Spleen (tissue), 11 donors: ENCODE data around the gene YWHAG. TPM values are rescaled to one million over a fixed set of nuclear protein-coding genes. Genes with fewer than 3 reads are reported as not detected.

Experiments
- DNase-seq: peaks from one replicate; pipeline ENCODE4 v3.0.0-alpha.2; 2020
- H3K27ac ChIP-seq, 8 donors: fragments of 200-600 bp; sonication (generic) in 7 of 8; 1 replicate in 4 of 8; 2 replicates in 4 of 8; pipeline versions ENCODE4 v1.5.0 to v1.8.0; 2016 to 2021; ENCODE audit warnings: inconsistent platforms in 4 of 8, mild to moderate bottlenecking in 4 of 8, moderate library complexity in 1 of 8
- H3K27me3 ChIP-seq, 7 donors: fragments of 200-600 bp; sonication (generic) in 6 of 7; replicated peaks in 1 of 7; 1 replicate in 4 of 7; 2 replicates in 3 of 7; pipeline versions ENCODE4 v1.5.0 to v1.8.0; 2016 to 2021; ENCODE audit warnings: inconsistent platforms in 3 of 7, mild to moderate bottlenecking in 1 of 7
- H3K36me3 ChIP-seq, 6 donors: fragments of 200-600 bp; sonication (generic) in 5 of 6; 1 replicate in 4 of 6; 2 replicates in 2 of 6; pipeline versions ENCODE4 v1.5.0 to v1.8.0; 2016 to 2021; ENCODE audit warnings: inconsistent platforms in 2 of 6
- H3K4me1 ChIP-seq, 6 donors: fragments of 200-600 bp; sonication (generic) in 5 of 6; 1 replicate in 3 of 6; 2 replicates in 3 of 6; pipeline versions ENCODE4 v1.5.0 to v1.8.0; 2016 to 2021; ENCODE audit warnings: inconsistent platforms in 3 of 6
- H3K4me3 ChIP-seq, 8 donors: fragments of 200-600 bp; sonication (generic) in 7 of 8; 1 replicate in 4 of 8; 2 replicates in 4 of 8; pipeline versions ENCODE4 v1.5.0 to v1.8.0; 2016 to 2021; ENCODE audit warnings: inconsistent platforms in 4 of 8, mild to moderate bottlenecking in 4 of 8, moderate library complexity in 2 of 8
- H3K9me3 ChIP-seq, 8 donors: fragments of 200-600 bp; sonication (generic) in 7 of 8; 1 replicate in 4 of 8; 2 replicates in 4 of 8; pipeline versions ENCODE4 v1.5.0 to v1.8.0; 2016 to 2021; ENCODE audit warnings: inconsistent platforms in 4 of 8
- CTCF ChIP-seq, 11 experiments: fragments of 200-600 bp in 7 of 11; fragments of 450-650 bp in 4 of 11; sonication (generic) in 4 of 11; IDR thresholded peaks in 8 of 11; conservative IDR thresholded peaks in 3 of 11; 1 replicate in 7 of 11; 2 replicates in 4 of 11; pipeline versions ENCODE4 v1.4.0 to v1.8.0; 2016 to 2021; ENCODE audit warnings: antibody characterized with exemption in 11 of 11, inconsistent platforms in 4 of 11, mild to moderate bottlenecking in 1 of 11
- POLR2A ChIP-seq, 3 donors: fragments of 450-650 bp; IDR thresholded peaks; one replicate each; pipeline ENCODE4 v1.5.1; 2017; ENCODE audit warnings: antibody characterized with exemption in 3 of 3, mild to moderate bottlenecking in 1 of 3
- POLR2AphosphoS5 ChIP-seq, 3 donors: sonication (generic); formaldehyde crosslinking; IDR thresholded peaks; one replicate each; pipeline ENCODE4 v1.5.1; 2017; ENCODE audit warnings: antibody characterized with exemption in 3 of 3
- WGBS, 5 donors: extraction: QIAGEN DNeasy Blood & Tissue Kit in 3 of 5; methylation state at CpG; one replicate each; pipeline versions ENCODE4 v1.1.5 to v1.1.7; 2013 to 2018; 5-methylcytosine and 5-hydroxymethylcytosine counted together
- intact Hi-C: fragments of 100-400 bp; cut with DNase I; formaldehyde crosslinking; loops from one replicate; pipeline ENCODE4 v1.15.0; 2023; ENCODE audit warnings: low total_unique reads
- polyA plus RNA-seq, 3 donors: library from polyadenylated mRNA; stranded (reverse); fragments of 200-250 nt; gene quantifications; one replicate each; pipeline ENCODE4 v1.2.1, GENCODE V29; 2013
- total RNA-seq, 7 donors: library from RNA; depleted of rRNA in 3 of 7; stranded (reverse); fragments of >200 nt in 3 of 7; fragmentation: NEBNext Ultra II Directional in 4 of 7; extraction: Animal tissue kit (Norgen Biotek cat#: 25700) in 4 of 7; gene quantifications; one replicate each; pipeline versions ENCODE4 v1.1.0 to v1.2.1, GENCODE V29; 2016 to 2021
- donor health status: healthy with polysubstance abuse.
- donor health status: DM: no; HTN: no; CAD: no; lungs with moderate emphysema.
- donor health status: DM: no; HTN: no; CAD: no.
- donor health status: Bipolar disorder and iron deficiency.
- donor health status: healthy.
- donor health status: DM: no; HTN: no; CAD: no.
- donor health status: DM: yes; HTN: yes; CAD: no.

Gene YWHAG
- total and polyA plus RNA-seq, 10 donors: 19.7 to 108 (median 70.4) TPM

DNA sequence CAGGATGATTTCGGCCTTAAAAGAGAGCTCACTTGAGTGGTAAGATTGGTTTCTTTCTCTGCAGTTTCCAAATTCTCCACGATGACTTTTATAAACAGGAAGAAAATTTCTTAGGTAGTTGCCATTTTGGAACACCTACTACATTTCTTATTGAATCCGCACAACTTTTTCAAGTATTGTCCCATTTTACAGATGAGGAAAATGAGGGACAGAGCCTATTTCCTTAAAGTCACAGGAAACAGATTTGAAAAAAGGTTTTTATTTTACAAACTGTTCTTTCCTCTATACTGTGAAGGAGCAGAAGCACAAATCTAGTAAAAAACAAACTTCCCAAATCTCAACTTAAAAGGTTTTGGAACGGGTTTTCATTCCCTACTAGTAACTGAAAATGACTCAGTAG is 2.7 kb downstream of the YWHAG start:
- intact Hi-C loops: loop anchor here (5.0 kb wide), 1 partner anchor 39 kb away; no protein-coding TSS in a partner anchor
- Histone ChIP-seq H3K9me3 (no peaks in the 10 kb centered on the region), H3K36me3 (peaks cover 0 to 44% (median 0%) of the 10 kb centered on the region in 6 donors), H3K4me1 (peaks cover 27 to 82% (median 70%) of the 10 kb centered on the region in 6 donors), H3K27me3 (no peaks in the 10 kb centered on the region), H3K4me3 (no peak overlapping the region), H3K27ac (peak overlapping the region in 1 of 8 donors; percentile 11)
- WGBS, 5 donors: 81 to 91% (median 84%) methylated on average over 4 of the region's 4 CpGs
- no peak for DNase-seq
- TF ChIP-seq POLR2A (IDR thresholded peaks at IDR 0.05): no peak

DNA sequence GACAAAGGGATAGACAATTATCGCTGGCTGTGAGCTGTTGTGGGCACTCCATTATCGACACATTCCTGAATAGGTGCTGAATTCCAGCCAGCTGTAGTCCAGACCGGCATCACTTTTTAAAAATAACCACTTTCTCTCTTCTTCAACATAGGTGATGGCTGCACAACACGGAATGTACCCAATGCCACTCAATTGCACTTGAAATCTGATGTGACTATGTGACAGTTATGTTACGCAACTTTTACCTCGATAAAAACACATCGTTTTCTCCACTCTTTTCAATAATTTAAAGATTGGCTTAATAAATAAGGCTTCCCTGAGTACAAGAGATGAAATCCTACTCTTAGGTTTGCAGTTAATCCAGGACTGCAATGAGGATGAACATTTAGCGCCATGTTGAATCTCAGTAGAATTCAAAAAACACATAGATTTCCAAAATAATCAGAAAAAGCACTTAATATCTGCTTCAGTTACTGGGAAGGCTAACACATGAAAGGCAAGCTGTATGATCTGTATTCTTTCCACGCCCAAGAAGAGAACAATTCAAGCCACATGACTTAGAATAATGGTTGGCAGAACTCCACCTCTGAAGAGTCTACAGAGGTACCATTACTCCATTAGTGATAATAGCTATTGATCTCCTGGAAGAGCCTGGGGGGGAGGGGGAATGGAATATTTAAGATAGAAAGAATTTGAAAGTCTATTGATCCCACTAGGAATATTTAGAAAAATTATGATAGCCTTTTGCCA is 3.6 kb downstream of the YWHAG start:
- Histone ChIP-seq H3K4me3 (no peak overlapping the region), H3K27ac (peak overlapping the region in 2 of 8 donors; percentile 9 to 11), H3K27me3 (no peaks in the 10 kb centered on the region), H3K9me3 (no peaks in the 10 kb centered on the region), H3K4me1 (peaks cover 27 to 87% (median 74%) of the 10 kb centered on the region in 6 donors), H3K36me3 (peaks cover 0 to 54% (median 6%) of the 10 kb centered on the region in 6 donors)
- intact Hi-C loops: loop anchor here (5.0 kb wide), 1 partner anchor 38 kb away; no protein-coding TSS in a partner anchor
- no peak for TF ChIP-seq CTCF (IDR thresholded peaks at IDR 0.05 in 8 of 11, conservative IDR thresholded peaks at IDR 0.05 in 3 of 11)
- TF ChIP-seq POLR2A (IDR thresholded peaks at IDR 0.05): no peak
- no peak for TF ChIP-seq POLR2AphosphoS5 (IDR thresholded peaks at IDR 0.05)
- WGBS, 5 donors: 80 to 95% (median 85%) methylated on average over 9 of the region's 9 CpGs
- DNase-seq: no peak

GRCh38 chr7:76354516-76354915 is 4.3 kb downstream of the YWHAG start:
- intact Hi-C loops: no loop called here
- WGBS, 5 donors: 70 to 88% (median 81%) methylated on average over 4 of the region's 4 CpGs
- peaks cover 27 to 86% (median 71%) of the 10 kb centered on the region in 6 donors for H3K4me1 ChIP-seq

GRCh38 chr7:76353744-76354143 is 5.0 kb downstream of the YWHAG start:
- 91 to 97% (median 93%) methylated on average over 5 of the region's 5 CpGs for WGBS, 5 donors
- H3K27ac ChIP-seq: no peak overlapping the region
- peaks cover 0 to 68% (median 10%) of the 10 kb centered on the region in 6 donors for H3K36me3 ChIP-seq
- no peaks in the 10 kb centered on the region for H3K9me3 ChIP-seq
- no peak overlapping the region for H3K4me3 ChIP-seq
- H3K27me3 ChIP-seq: no peaks in the 10 kb centered on the region
- TF ChIP-seq CTCF (IDR thresholded peaks at IDR 0.05 in 8 of 11, conservative IDR thresholded peaks at IDR 0.05 in 3 of 11): no peak
- peaks cover 27 to 89% (median 73%) of the 10 kb centered on the region in 6 donors for H3K4me1 ChIP-seq
- no peak for DNase-seq
- intact Hi-C loops: no loop called here

More at GRCh38 chr7:76354516-76354915, 4.3 kb downstream of the YWHAG start:
- peak overlapping the region in 1 of 8 donors; percentile 9 for H3K27ac ChIP-seq
- no peaks in the 10 kb centered on the region for H3K27me3 ChIP-seq
- no peak for DNase-seq
- H3K9me3 ChIP-seq: no peaks in the 10 kb centered on the region
- peaks cover 0 to 60% (median 10%) of the 10 kb centered on the region in 6 donors for H3K36me3 ChIP-seq
- no peak overlapping the region for H3K4me3 ChIP-seq
- TF ChIP-seq POLR2A (IDR thresholded peaks at IDR 0.05) (no peak), CTCF (IDR thresholded peaks at IDR 0.05 in 8 of 11, conservative IDR thresholded peaks at IDR 0.05 in 3 of 11) (no peak), POLR2AphosphoS5 (IDR thresholded peaks at IDR 0.05) (no peak)
